ENCODE results near the gene SPOUT1.

Gene SPOUT1

DNA sequence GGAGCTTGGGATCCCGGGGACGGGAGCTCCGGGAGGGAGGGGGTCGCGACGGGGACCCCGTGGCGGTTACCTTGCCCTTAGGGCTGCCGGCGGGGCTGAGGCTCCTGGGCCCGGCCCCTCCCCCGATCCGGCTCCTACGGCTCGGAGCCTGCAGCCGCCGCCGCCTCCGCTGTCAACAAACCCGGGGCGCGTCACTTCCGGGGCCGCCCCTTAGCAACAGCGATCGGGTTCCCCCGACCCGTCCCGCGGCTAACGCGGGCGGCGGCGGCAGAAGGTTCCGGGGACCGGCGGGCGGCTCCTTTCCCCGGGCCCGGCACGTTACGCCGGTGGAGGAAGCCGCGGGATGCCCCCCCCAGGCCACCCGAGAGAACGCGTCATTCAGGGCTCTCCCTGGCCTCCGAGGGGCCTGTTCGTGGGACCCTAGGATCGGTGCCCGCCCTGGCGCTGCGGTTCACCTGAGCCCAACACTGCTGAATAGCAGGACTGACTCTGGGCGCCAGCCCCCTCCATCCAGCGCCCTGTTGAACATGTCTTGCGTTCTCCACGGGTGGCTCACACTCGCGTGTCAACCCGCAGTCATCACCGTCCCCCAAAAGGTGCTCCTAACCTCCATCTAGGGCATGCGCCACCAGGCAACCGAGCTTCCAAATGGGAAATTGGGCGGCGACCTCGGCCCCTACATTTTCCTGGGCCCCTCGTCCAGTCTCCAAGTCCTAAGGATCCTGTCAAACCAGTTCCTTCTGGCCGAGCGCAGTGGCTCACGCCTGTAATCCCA is 57.7 kb downstream of the SPOUT1 start, which contains the start of gene ZER1:
TSS of gene ZER1 (minus strand) at position 183 of the 775 bp plus-strand sequence. CDS start 16,362 bp downstream, outside the sequence.
- DNase-seq (ENCODE audit: low read depth), result peak; percentile 86

DNA sequence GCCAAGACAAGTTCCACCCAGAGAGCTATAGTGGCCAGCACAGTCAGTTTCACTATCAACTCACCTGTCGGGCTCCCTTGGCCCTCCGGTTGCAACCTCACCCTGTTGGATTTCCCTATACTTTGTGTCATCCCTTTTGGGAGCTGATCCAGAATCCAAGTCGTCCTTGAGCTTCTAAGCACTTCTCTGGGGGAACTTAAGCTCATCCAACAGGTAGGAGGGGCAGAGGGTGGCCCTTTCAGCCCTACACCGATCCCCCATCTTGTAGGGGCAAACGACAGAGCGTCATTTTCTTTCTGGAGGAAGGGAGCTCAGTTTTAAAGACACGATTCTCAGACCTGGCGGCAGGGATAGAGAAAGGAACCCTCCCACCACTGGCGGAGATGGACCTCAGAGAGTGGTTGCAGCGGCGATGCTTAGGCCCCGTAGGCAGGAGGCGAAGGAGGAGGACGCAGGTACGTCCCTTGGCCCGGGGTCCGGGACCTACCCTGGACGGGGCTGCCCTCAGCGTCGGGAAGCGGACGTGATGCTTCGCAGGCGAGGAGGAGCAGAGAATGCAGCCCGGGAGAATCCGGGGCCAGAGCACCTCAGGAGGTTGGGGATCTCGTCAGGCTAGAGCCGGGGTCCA is 58.4 kb downstream of the SPOUT1 start:
- no peak for DNase-seq (ENCODE audit: low read depth)

- DNase-seq (ENCODE audit: low read depth), result no peak
Measured at GRCh38 chr9:128770286-128771030, 59.1 kb downstream of the SPOUT1 start.
